PFSK-1 (cell line): Measurements from ENCODE around the gene IPCEF1.

Experiments
- FOXP2 ChIP-seq: optimal IDR thresholded peaks from 2 replicates; pipeline ENCODE3; 2011; ENCODE audit warnings: borderline replicate concordance, control low read depth, inconsistent platforms; ENCODE audit not compliant: insufficient read depth; ENCODE audit errors: extremely low read length, extremely low read depth
- POLR2AphosphoS5 ChIP-seq: IDR thresholded peaks from 2 replicates; pipeline ENCODE4 v1.6.1; 2012; ENCODE audit warnings: low read depth, mild to moderate bottlenecking, control low read depth, low read length, moderate library complexity
- SIN3A ChIP-seq: IDR thresholded peaks from 2 replicates; pipeline ENCODE4 v1.6.1; 2012; ENCODE audit warnings: mild to moderate bottlenecking, low read length, moderate library complexity, borderline replicate concordance; ENCODE audit not compliant: insufficient read depth
- TAF1 ChIP-seq: IDR thresholded peaks from 2 replicates; pipeline ENCODE4 v1.6.1; 2012; ENCODE audit warnings: low read length, control low read depth, borderline replicate concordance; ENCODE audit not compliant: insufficient read depth
- TF ChIP-seq, protein P1 (sequence below), 2 experiments: IDR thresholded peaks; 2 replicates each; pipeline versions ENCODE4 v1.6.1 to v1.8.0; 2011 to 2012; ENCODE audit warnings: low read depth in 2 of 2, low read length in 2 of 2, control low read depth in 1 of 2, inconsistent platforms in 1 of 2, mild to moderate bottlenecking in 1 of 2, moderate library complexity in 1 of 2; ENCODE audit not compliant: insufficient read depth in 1 of 2

Gene IPCEF1

DNA sequence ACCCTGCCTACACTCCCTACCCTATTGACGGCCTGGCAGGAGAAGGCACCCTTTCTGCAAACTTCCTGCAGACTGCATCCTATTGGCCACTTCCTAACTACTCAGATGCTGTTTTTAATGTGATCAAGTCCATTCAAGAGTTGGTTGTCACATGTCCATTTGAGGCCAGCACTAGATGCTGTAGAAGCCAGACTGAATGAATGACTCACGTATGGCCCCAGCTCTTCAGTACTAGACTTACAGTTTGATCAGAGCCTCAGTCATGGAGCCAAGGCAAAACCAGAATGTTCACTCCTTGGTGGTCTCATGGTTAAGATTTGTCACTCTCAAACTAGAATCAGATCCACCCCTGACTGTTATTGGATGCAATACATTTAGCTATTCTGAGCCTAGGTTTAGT is 215.9 kb downstream of the IPCEF1 start:
- TF ChIP-seq FOXP2: no peak
- no peak for TF ChIP-seq SIN3A
- TF ChIP-seq POLR2AphosphoS5: no peak

DNA sequence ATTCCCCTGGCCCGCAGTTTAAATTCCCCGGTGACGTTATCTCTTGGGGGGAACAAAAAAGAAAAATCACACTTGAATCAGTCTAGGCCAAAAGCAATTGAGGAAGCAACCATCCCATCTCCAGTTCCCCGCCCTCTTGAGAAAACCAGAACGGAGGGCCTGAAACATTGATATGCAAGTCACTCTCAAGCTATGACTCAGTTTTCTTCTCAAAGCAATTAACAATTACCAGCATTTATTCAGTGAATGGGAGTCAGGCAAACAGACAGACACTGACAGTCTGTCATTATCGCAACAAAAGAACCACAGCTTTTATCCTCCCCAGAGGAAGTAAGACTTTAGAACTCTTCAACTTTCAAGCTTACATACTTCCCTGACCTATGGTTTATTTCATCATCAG is 216.7 kb downstream of the IPCEF1 start:
- TF ChIP-seq, protein P1, sequence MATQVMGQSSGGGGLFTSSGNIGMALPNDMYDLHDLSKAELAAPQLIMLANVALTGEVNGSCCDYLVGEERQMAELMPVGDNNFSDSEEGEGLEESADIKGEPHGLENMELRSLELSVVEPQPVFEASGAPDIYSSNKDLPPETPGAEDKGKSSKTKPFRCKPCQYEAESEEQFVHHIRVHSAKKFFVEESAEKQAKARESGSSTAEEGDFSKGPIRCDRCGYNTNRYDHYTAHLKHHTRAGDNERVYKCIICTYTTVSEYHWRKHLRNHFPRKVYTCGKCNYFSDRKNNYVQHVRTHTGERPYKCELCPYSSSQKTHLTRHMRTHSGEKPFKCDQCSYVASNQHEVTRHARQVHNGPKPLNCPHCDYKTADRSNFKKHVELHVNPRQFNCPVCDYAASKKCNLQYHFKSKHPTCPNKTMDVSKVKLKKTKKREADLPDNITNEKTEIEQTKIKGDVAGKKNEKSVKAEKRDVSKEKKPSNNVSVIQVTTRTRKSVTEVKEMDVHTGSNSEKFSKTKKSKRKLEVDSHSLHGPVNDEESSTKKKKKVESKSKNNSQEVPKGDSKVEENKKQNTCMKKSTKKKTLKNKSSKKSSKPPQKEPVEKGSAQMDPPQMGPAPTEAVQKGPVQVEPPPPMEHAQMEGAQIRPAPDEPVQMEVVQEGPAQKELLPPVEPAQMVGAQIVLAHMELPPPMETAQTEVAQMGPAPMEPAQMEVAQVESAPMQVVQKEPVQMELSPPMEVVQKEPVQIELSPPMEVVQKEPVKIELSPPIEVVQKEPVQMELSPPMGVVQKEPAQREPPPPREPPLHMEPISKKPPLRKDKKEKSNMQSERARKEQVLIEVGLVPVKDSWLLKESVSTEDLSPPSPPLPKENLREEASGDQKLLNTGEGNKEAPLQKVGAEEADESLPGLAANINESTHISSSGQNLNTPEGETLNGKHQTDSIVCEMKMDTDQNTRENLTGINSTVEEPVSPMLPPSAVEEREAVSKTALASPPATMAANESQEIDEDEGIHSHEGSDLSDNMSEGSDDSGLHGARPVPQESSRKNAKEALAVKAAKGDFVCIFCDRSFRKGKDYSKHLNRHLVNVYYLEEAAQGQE (IDR thresholded peaks at IDR 0.05; ENCODE audit: insufficient read depth in 1 of 2, low read depth in 2 of 2, low read length in 2 of 2): 0 out of 4 replicates have a peak, but pooled peaks of 1 of the 2 experiments have one; percentile 27
- TF ChIP-seq TAF1 (no peak), POLR2AphosphoS5 (no peak), FOXP2 (no peak), SIN3A (0 out of 2 replicates have a peak, but pooled peaks have one; percentile 28)

DNA sequence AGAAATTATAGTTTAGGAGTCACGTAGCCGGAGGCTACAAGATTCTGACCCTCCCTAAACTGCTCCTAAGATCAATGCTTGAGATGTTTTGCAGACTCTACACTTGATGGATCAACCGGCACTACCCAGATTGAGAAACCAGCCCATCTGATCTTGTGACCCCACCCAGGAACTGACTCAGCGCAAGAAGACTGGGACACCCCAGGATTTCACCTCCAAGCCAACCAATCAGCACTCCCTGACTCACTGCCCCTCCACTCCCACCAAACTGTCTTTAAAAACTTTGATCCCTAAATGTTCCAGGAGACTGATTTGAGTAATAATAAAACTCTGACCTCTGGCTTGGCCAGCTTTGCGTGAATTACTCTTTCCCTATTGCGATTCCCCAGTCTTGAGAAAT is 217.8 kb downstream of the IPCEF1 start:
- TF ChIP-seq, protein P1 (IDR thresholded peaks at IDR 0.05; ENCODE audit: insufficient read depth in 1 of 2, low read depth in 2 of 2, low read length in 2 of 2): no peak
- no peak for TF ChIP-seq FOXP2
- no peak for TF ChIP-seq POLR2AphosphoS5
- no peak for TF ChIP-seq SIN3A
- TF ChIP-seq TAF1: no peak

DNA sequence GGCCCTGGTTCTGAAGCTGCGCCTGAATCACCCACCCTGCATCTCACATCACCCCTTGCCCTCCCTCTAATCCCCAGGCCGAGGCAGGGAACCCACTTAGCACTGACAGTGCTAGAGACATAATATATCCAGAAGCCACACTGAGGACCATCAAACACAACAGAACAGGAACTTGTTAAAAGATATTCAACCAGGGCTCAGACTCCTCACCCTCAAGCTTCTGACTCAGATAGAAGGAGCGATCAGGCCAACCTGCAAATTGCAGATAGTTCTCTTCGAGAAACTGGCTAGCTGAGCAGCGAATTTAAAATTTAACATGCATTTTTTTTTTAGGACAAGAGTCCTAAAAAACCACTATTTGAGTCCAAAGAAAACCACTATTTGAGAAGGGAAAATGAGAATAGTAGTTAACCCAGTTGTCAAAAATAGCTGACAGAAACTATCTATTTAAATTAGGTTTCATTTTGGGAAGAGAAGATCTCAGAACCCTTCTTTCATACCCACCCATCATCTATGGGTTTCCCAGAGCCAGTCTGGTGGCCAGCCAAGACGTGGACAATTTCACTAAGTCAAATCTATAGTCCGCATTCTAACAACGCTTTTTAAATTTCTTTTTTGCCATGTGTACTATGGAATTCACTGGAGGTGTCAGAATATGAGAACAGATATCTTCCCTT is 222.0 kb downstream of the IPCEF1 start:
- no peak for TF ChIP-seq TAF1
- no peak for TF ChIP-seq POLR2AphosphoS5
- TF ChIP-seq, protein P1 (IDR thresholded peaks at IDR 0.05; ENCODE audit: insufficient read depth in 1 of 2, low read depth in 2 of 2, low read length in 2 of 2): no peak
- TF ChIP-seq SIN3A: no peak

DNA sequence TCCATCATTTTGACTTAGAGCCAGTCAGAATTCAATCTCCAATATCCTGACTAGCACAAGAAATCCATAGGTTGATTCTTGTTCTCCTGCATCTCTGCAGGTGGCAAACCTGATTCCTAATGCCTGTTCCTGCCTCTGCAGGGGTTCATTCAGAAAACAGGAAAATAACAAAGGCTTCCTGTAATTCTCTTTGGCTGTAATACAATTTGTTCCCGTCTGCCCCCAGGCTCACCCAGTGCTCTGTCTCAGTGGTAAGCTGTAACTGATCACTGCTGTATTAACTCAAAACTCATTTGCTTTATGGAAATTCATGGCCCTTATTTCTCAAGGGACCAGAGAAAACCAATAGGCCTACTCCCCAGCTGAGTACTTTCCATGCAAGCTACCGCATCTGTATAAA is 228.9 kb downstream of the IPCEF1 start:
- no peak for TF ChIP-seq POLR2AphosphoS5

DNA sequence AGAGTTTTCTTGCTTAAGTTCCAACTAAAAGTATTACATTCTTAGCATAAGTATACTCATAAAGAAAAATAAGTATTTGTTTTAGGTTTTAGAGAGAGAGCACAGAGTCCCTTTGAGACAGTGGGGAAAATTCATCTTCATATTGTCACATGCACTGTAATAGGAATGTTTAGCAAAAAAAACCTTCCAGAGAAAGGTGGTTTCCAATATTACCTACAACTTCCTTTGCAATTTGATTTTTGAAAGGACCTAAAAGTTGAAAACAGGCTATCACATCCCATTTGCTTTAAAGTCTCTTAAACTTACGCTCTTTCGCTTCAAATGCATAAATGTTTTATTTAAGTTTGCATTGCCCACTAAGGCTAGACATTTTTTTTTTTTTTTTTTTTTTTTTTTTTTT is 231.2 kb downstream of the IPCEF1 start:
- TF ChIP-seq POLR2AphosphoS5 (no peak), SIN3A (no peak), FOXP2 (no peak), TAF1 (no peak)
- TF ChIP-seq, protein P1 (IDR thresholded peaks at IDR 0.05; ENCODE audit: insufficient read depth in 1 of 2, low read depth in 2 of 2, low read length in 2 of 2): no peak
